Natural killer cell (primary cell): ENCODE data around the gene LRRC27. TPM values are rescaled to one million over a fixed set of nuclear protein-coding genes. Genes with fewer than 3 reads are reported as not detected.
"Not testable (repeated sequence)": the region's sequence is repeated elsewhere in the genome, so short reads cannot be mapped to it uniquely, and the experiment has no call there.

Source experiments
- ATAC-seq, 3 donors: fragments of 150-1000 bp in 2 of 3; fragments of 200-7000 bp in 1 of 3; cut with Tn5 transposase; 1 replicate in 1 of 3; 2 replicates in 2 of 3; pipeline ENCODE4 v1.10.0; 2021; ENCODE audit warnings: mild to moderate bottlenecking in 2 of 3, moderate library complexity in 2 of 3
- DNase-seq, 2 donors: peaks; one replicate each; pipeline versions ENCODE4 v3.0.0 to v3.0.0-alpha.2; 2013 to 2021; ENCODE audit warnings: mixed read lengths in 1 of 2
- H3K27ac ChIP-seq: one replicate; pipeline ENCODE4 v1.5.1; 2013; ENCODE audit warnings: mild to moderate bottlenecking, low read length
- H3K27me3 ChIP-seq: one replicate; pipeline ENCODE4 v1.6.1; 2013; ENCODE audit warnings: low read length; ENCODE audit not compliant: control insufficient read depth, insufficient read depth
- H3K36me3 ChIP-seq: one replicate; pipeline ENCODE4 v1.6.1; 2013; ENCODE audit warnings: low read length; ENCODE audit not compliant: control insufficient read depth, insufficient read depth
- H3K4me1 ChIP-seq: one replicate; pipeline ENCODE4 v1.6.1; 2013; ENCODE audit warnings: low read length; ENCODE audit not compliant: control insufficient read depth, insufficient read depth
- H3K4me3 ChIP-seq: one replicate; pipeline ENCODE4 v1.5.1; 2013; ENCODE audit warnings: low read length
- H3K9me3 ChIP-seq: one replicate; pipeline ENCODE4 v1.6.1; 2013; ENCODE audit warnings: low read length; ENCODE audit not compliant: control insufficient read depth, insufficient read depth
- H3K27ac Mint-ChIP-seq, 2 donors: one replicate each; pipeline ENCODE4 v1.8.0; 2022; ENCODE audit warnings: mild to moderate bottlenecking in 2 of 2, mixed read lengths in 2 of 2, moderate library complexity in 1 of 2
- H3K27me3 Mint-ChIP-seq, 2 donors: one replicate each; pipeline ENCODE4 v1.8.0; 2022; ENCODE audit warnings: low read depth in 2 of 2, mixed read lengths in 2 of 2
- H3K36me3 Mint-ChIP-seq: one replicate; pipeline ENCODE4 v1.8.0; 2022; ENCODE audit warnings: mixed read lengths
- H3K4me1 Mint-ChIP-seq, 2 donors: one replicate each; pipeline ENCODE4 v1.8.0; 2022; ENCODE audit warnings: mixed read lengths in 2 of 2
- H3K4me3 Mint-ChIP-seq: one replicate; pipeline ENCODE4 v1.8.0; 2022; ENCODE audit warnings: mild to moderate bottlenecking, moderate library complexity, mixed read lengths
- H3K9me3 Mint-ChIP-seq, 2 donors: one replicate each; pipeline ENCODE4 v1.8.0; 2022; ENCODE audit warnings: mixed read lengths in 2 of 2
- CTCF ChIP-seq: fragments of 200-600 bp; IDR thresholded peaks from one replicate; pipeline ENCODE4 v1.8.0; 2022; ENCODE audit warnings: antibody characterized with exemption
- WGBS: methylation state at CpG from one replicate; pipeline ENCODE4 v1.1.7; 2013; ENCODE audit warnings: missing lambda C conversion rate; ENCODE audit not compliant: insufficient coverage; 5-methylcytosine and 5-hydroxymethylcytosine counted together
- intact Hi-C: fragments of 100-400 bp; cut with micrococcal nuclease; formaldehyde crosslinking; loops from one replicate; pipeline ENCODE4 v1.14.2; 2022
- total RNA-seq, 4 donors: library from RNA; stranded (reverse); fragments of 120-200 nt in 1 of 4; gene quantifications; one replicate each; pipeline versions ENCODE4 v1.2.3 to v1.2.4, GENCODE V29; 2013 to 2022

The LRRC27 gene
- total RNA-seq, 3 donors from 2014 or later (not counting 1 experiment from before 2014, with no cell fraction given), result 8.1 to 22.5 (median 9.9) TPM

- Mint-ChIP-seq H3K36me3 (no peaks in the 10 kb centered on the region), H3K4me1 (peaks cover 18 to 24% of the 10 kb centered on the region in 2 donors), H3K27me3 (peaks cover 0 to 3% of the 10 kb centered on the region in 2 donors), H3K9me3 (no peaks in the 10 kb centered on the region), H3K27ac (no peak overlapping the region), H3K4me3 (no peak overlapping the region)
- Histone ChIP-seq H3K36me3 (no peaks in the 10 kb centered on the region), H3K9me3 (no peaks in the 10 kb centered on the region), H3K27ac (no peak overlapping the region), H3K4me3 (no peak overlapping the region), H3K27me3 (no peaks in the 10 kb centered on the region), H3K4me1 (no peaks in the 10 kb centered on the region)
- intact Hi-C loops, result no loop called here
- no peak for TF ChIP-seq CTCF
- DNase-seq (no peak), ATAC-seq (no peak)
- 77% methylated on average over 23 of the region's 23 CpGs for WGBS
Observed at GRCh38 chr10:132294561-132295318, 37.3 kb upstream of the LRRC27 start.

GRCh38 chr10:132295481-132295880 is 36.5 kb upstream of the LRRC27 start:
- 95% methylated on average over 23 of the region's 23 CpGs for WGBS
- intact Hi-C loops, result not testable (repeated sequence)

GRCh38 chr10:132296666-132297443 is 35.1 kb upstream of the LRRC27 start:
- intact Hi-C loops, result no loop called here
- no peak overlapping the region for H3K27ac Mint-ChIP-seq
- H3K36me3 Mint-ChIP-seq, result no peaks in the 10 kb centered on the region

More at GRCh38 chr10:132295481-132295880, 36.5 kb upstream of the LRRC27 start:
- peaks cover 24 to 28% of the 10 kb centered on the region in 2 donors for H3K4me1 Mint-ChIP-seq
- not testable (repeated sequence) for H3K4me1 ChIP-seq, H3K27ac Mint-ChIP-seq, H3K9me3 ChIP-seq, DNase-seq, H3K27ac ChIP-seq, H3K36me3 Mint-ChIP-seq, H3K4me3 Mint-ChIP-seq, H3K4me3 ChIP-seq, H3K27me3 Mint-ChIP-seq, H3K27me3 ChIP-seq, H3K9me3 Mint-ChIP-seq, H3K36me3 ChIP-seq, ATAC-seq

More at GRCh38 chr10:132296666-132297443, 35.1 kb upstream of the LRRC27 start:
- DNase-seq, result no peak
- no peak overlapping the region for H3K4me3 ChIP-seq
- Mint-ChIP-seq H3K4me1 (peaks cover 30 to 33% of the 10 kb centered on the region in 2 donors), H3K9me3 (no peaks in the 10 kb centered on the region), H3K4me3 (no peak overlapping the region), H3K27me3 (peaks cover 0 to 3% of the 10 kb centered on the region in 2 donors)
- no peaks in the 10 kb centered on the region for H3K27me3 ChIP-seq
- WGBS, result 62% methylated on average over 27 of the region's 28 CpGs
- TF ChIP-seq CTCF, result no peak
- ATAC-seq, result no peak
- no peaks in the 10 kb centered on the region for H3K36me3 ChIP-seq
- no peaks in the 10 kb centered on the region for H3K9me3 ChIP-seq
- no peaks in the 10 kb centered on the region for H3K4me1 ChIP-seq
- no peak overlapping the region for H3K27ac ChIP-seq
